Glutamatergic neuron (in vitro differentiated cells): Measurements from ENCODE around the gene BCL7C. TPM values are rescaled to one million over a fixed set of nuclear protein-coding genes. Genes with fewer than 3 reads are reported as not detected.

Experiments
- DNase-seq: peaks from one replicate; pipeline ENCODE4 v3.0.0; 2022
- H3K27ac Mint-ChIP-seq: one replicate; pipeline ENCODE4 v1.8.0; 2020; ENCODE audit warnings: mild to moderate bottlenecking, mixed read lengths, inconsistent platforms; ENCODE audit not compliant: unreplicated experiment
- H3K27me3 Mint-ChIP-seq: one replicate; pipeline ENCODE4 v1.8.0; 2020; ENCODE audit warnings: mild to moderate bottlenecking, moderate library complexity, mixed read lengths, inconsistent platforms; ENCODE audit not compliant: unreplicated experiment
- H3K36me3 Mint-ChIP-seq: one replicate; pipeline ENCODE4 v1.8.0; 2020; ENCODE audit warnings: mild to moderate bottlenecking, mixed read lengths, inconsistent platforms; ENCODE audit not compliant: unreplicated experiment
- H3K4me1 Mint-ChIP-seq: one replicate; pipeline ENCODE4 v1.8.0; 2020; ENCODE audit warnings: mild to moderate bottlenecking, low read depth, mixed read lengths, inconsistent platforms; ENCODE audit not compliant: unreplicated experiment
- H3K4me3 Mint-ChIP-seq: one replicate; pipeline ENCODE4 v1.8.0; 2020; ENCODE audit warnings: mild to moderate bottlenecking, mixed read lengths, inconsistent platforms; ENCODE audit not compliant: unreplicated experiment
- H3K9me3 Mint-ChIP-seq: one replicate; pipeline ENCODE4 v1.8.0; 2020; ENCODE audit warnings: mild to moderate bottlenecking, moderate library complexity, mixed read lengths, inconsistent platforms; ENCODE audit not compliant: unreplicated experiment
- CTCF ChIP-seq: fragments of 200-600 bp; sonication (generic); IDR thresholded peaks from one replicate; pipeline ENCODE4 v1.5.0; 2021; ENCODE audit not compliant: partially characterized antibody, unreplicated experiment
- total RNA-seq: library from RNA; stranded (reverse); fragmentation: NEBNext Ultra II Directional; extraction: Animal tissue kit (Norgen Biotek cat#: 25700); gene quantifications from one replicate; pipeline ENCODE4 v1.2.1, GENCODE V29; 2021; ENCODE audit not compliant: unreplicated experiment

BCL7C gene
- total RNA-seq, 1 donor from 2014 or later: 24.0 TPM

GRCh38 chr16:30900588-30900987 lies 6.7 kb upstream of the BCL7C start:
- Mint-ChIP-seq H3K27ac (no peak overlapping the region), H3K36me3 (no peaks in the 10 kb centered on the region)

GRCh38 chr16:30899794-30900193 lies 5.9 kb upstream of the BCL7C start:
- DNase-seq: no peak
- Mint-ChIP-seq H3K4me3 (no peak overlapping the region), H3K36me3 (no peaks in the 10 kb centered on the region), H3K27me3 (peaks cover 12% of the 10 kb centered on the region), H3K27ac (no peak overlapping the region), H3K9me3 (peaks cover 17% of the 10 kb centered on the region), H3K4me1 (peaks cover 14% of the 10 kb centered on the region)
- TF ChIP-seq CTCF: no peak

More at GRCh38 chr16:30900588-30900987, 6.7 kb upstream of the BCL7C start:
- H3K27me3 Mint-ChIP-seq: peaks cover 10% of the 10 kb centered on the region
- no peak for DNase-seq
- peaks cover 13% of the 10 kb centered on the region for H3K9me3 Mint-ChIP-seq
- no peak overlapping the region for H3K4me3 Mint-ChIP-seq
- no peak for TF ChIP-seq CTCF
- peaks cover 11% of the 10 kb centered on the region for H3K4me1 Mint-ChIP-seq

- peaks cover 15% of the 10 kb centered on the region for H3K27me3 Mint-ChIP-seq
- H3K27ac Mint-ChIP-seq: peak overlapping the region; percentile 86
- peaks cover 23% of the 10 kb centered on the region for H3K9me3 Mint-ChIP-seq
- H3K4me1 Mint-ChIP-seq: peaks cover 16% of the 10 kb centered on the region
- peak overlapping the region; percentile 75 for H3K4me3 Mint-ChIP-seq
- H3K36me3 Mint-ChIP-seq: no peaks in the 10 kb centered on the region
- peak; percentile 90 for DNase-seq
- TF ChIP-seq CTCF: no peak
Observed at GRCh38 chr16:30896889-30897733, 3.2 kb upstream of the BCL7C start.

- Mint-ChIP-seq H3K36me3 (no peaks in the 10 kb centered on the region), H3K27ac (peak within 1 kb of the TSS; percentile 86), H3K9me3 (peaks cover 24% of the 10 kb centered on the region), H3K4me1 (peaks cover 16% of the 10 kb centered on the region), H3K27me3 (peaks cover 15% of the 10 kb centered on the region), H3K4me3 (peak within 1 kb of the TSS; percentile 75)
- peak; percentile 50 for DNase-seq
- no peak for TF ChIP-seq CTCF
Observed at GRCh38 chr16:30896261-30896888, 2.5 kb upstream of the BCL7C start, which contains the start of gene CTF1. TSS of gene CTF1 (plus strand) at chr16:30896614. CDS start at chr16:30896644, 30 bp downstream.
